ENCODE data around the gene MKLN1.

MKLN1 gene

GRCh38 chr7:131341690-131342089, 14.0 kb downstream of the MKLN1 start:
- no peak for DNase-seq
- in situ Hi-C loops (cut with MboI; ENCODE audit: low pct_unique_long_range_greater_than_20kb, low sequenced_read_pairs): no loop called here

- no peak for DNase-seq
- in situ Hi-C loops (cut with MboI; ENCODE audit: low pct_unique_long_range_greater_than_20kb, low sequenced_read_pairs): no loop called here
Observed at GRCh38 chr7:131342864-131343442, 15.3 kb downstream of the MKLN1 start.

- in situ Hi-C loops (cut with MboI; ENCODE audit: low pct_unique_long_range_greater_than_20kb, low sequenced_read_pairs): no loop called here
- no peak for DNase-seq
Observed at GRCh38 chr7:131346885-131347592, 19.4 kb downstream of the MKLN1 start.

GRCh38 chr7:131352032-131352431, 24.4 kb downstream of the MKLN1 start:
- no peak for DNase-seq
- in situ Hi-C loops (cut with MboI; ENCODE audit: low pct_unique_long_range_greater_than_20kb, low sequenced_read_pairs): no loop called here

- in situ Hi-C loops (cut with MboI; ENCODE audit: low pct_unique_long_range_greater_than_20kb, low sequenced_read_pairs): no loop called here
- no peak for DNase-seq
Observed at GRCh38 chr7:131354390-131354789, 26.7 kb downstream of the MKLN1 start.

- DNase-seq: peak; percentile 73
- in situ Hi-C loops (cut with MboI; ENCODE audit: low pct_unique_long_range_greater_than_20kb, low sequenced_read_pairs): no loop called here
Observed at GRCh38 chr7:131355917-131356777, 28.5 kb downstream of the MKLN1 start.

- in situ Hi-C loops (cut with MboI; ENCODE audit: low pct_unique_long_range_greater_than_20kb, low sequenced_read_pairs): no loop called here
- no peak for DNase-seq
Observed at GRCh38 chr7:131357282-131357880, 29.7 kb downstream of the MKLN1 start.

- no peak for DNase-seq
- in situ Hi-C loops (cut with MboI; ENCODE audit: low pct_unique_long_range_greater_than_20kb, low sequenced_read_pairs): no loop called here
Observed at GRCh38 chr7:131358636-131359035, 31.0 kb downstream of the MKLN1 start.

- in situ Hi-C loops (cut with MboI; ENCODE audit: low pct_unique_long_range_greater_than_20kb, low sequenced_read_pairs): no loop called here
- no peak for DNase-seq
Observed at GRCh38 chr7:131359136-131359776, 31.6 kb downstream of the MKLN1 start.

GRCh38 chr7:131363719-131364118, 36.0 kb downstream of the MKLN1 start:
- in situ Hi-C loops (cut with MboI; ENCODE audit: low pct_unique_long_range_greater_than_20kb, low sequenced_read_pairs): no loop called here
- no peak for DNase-seq

GRCh38 chr7:131364767-131365344, 37.2 kb downstream of the MKLN1 start:
- DNase-seq: peak; percentile 49
- in situ Hi-C loops (cut with MboI; ENCODE audit: low pct_unique_long_range_greater_than_20kb, low sequenced_read_pairs): no loop called here

- in situ Hi-C loops (cut with MboI; ENCODE audit: low pct_unique_long_range_greater_than_20kb, low sequenced_read_pairs): no loop called here
Observed at GRCh38 chr7:131365838-131366237, 38.2 kb downstream of the MKLN1 start.

GRCh38 chr7:131369354-131369753, 41.7 kb downstream of the MKLN1 start:
- in situ Hi-C loops (cut with MboI; ENCODE audit: low pct_unique_long_range_greater_than_20kb, low sequenced_read_pairs): no loop called here
- no peak for DNase-seq

More at GRCh38 chr7:131365838-131366237, 38.2 kb downstream of the MKLN1 start:
- no peak for DNase-seq

GRCh38 chr7:131370523-131370968, 42.9 kb downstream of the MKLN1 start:
- peak; percentile 21 for DNase-seq
- in situ Hi-C loops (cut with MboI; ENCODE audit: low pct_unique_long_range_greater_than_20kb, low sequenced_read_pairs): no loop called here

- in situ Hi-C loops (cut with MboI; ENCODE audit: low pct_unique_long_range_greater_than_20kb, low sequenced_read_pairs): no loop called here
Observed at GRCh38 chr7:131371411-131371810, 43.7 kb downstream of the MKLN1 start.

GRCh38 chr7:131372554-131372953, 44.9 kb downstream of the MKLN1 start:
- no peak for DNase-seq
- in situ Hi-C loops (cut with MboI; ENCODE audit: low pct_unique_long_range_greater_than_20kb, low sequenced_read_pairs): no loop called here

More at GRCh38 chr7:131371411-131371810, 43.7 kb downstream of the MKLN1 start:
- no peak for DNase-seq

GRCh38 chr7:131374821-131375220, 47.1 kb downstream of the MKLN1 start:
- DNase-seq: no peak
- in situ Hi-C loops (cut with MboI; ENCODE audit: low pct_unique_long_range_greater_than_20kb, low sequenced_read_pairs): no loop called here

- in situ Hi-C loops (cut with MboI; ENCODE audit: low pct_unique_long_range_greater_than_20kb, low sequenced_read_pairs): no loop called here
- DNase-seq: no peak
Observed at GRCh38 chr7:131381069-131381838, 53.6 kb downstream of the MKLN1 start.

All from KBM-7 (cell line).